SK-N-SH (cell line): ENCODE measurements around the gene ABCC10. TPM values are rescaled to one million over a fixed set of nuclear protein-coding genes. Genes with fewer than 3 reads are reported as not detected.

Experiments used
- CTCF ChIA-PET: fragments of 300-600, 350-600 bp; formaldehyde crosslinking; extraction: SDS; loops from one replicate; lab custom pipeline; 2021; lab: Yijun Ruan, JAX
- POLR2A ChIA-PET: fragments of 350-600 bp; sonication (Branson Sonifier 250); formaldehyde crosslinking; extraction: SDS; loops from one replicate; lab custom pipeline; 2020; ENCODE audit warnings: antibody characterized with exemption, inconsistent platforms; lab: Yijun Ruan, JAX
- DNase-seq: peaks from one replicate; pipeline ENCODE4 v3.0.0; 2012
- H2AFZ ChIP-seq: fragments of 200-600 bp; sonication (generic); 2 replicates; pipeline ENCODE4 v1.8.1; 2016; ENCODE audit warnings: antibody characterized with exemption, mild to moderate bottlenecking, low read depth
- H3F3A ChIP-seq: fragments of 200-600 bp; sonication (generic); replicated peaks from 2 replicates; pipeline ENCODE3; 2016; ENCODE audit warnings: antibody characterized with exemption, mild to moderate bottlenecking; ENCODE audit not compliant: insufficient read depth
- H3K27ac ChIP-seq, 2 experiments: fragments of 200-500 bp in 1 of 2; fragments of 200-600 bp in 1 of 2; sonication (Bioruptor generic) in 1 of 2; sonication (generic), shearing (Covaris generic) in 1 of 2; 2 replicates each; pipeline versions ENCODE4 v1.5.1 to v1.6.1; 2014 to 2016; ENCODE audit warnings: low read depth in 2 of 2, inconsistent platforms in 1 of 2, low read length in 1 of 2, mild to moderate bottlenecking in 1 of 2, mixed read lengths in 1 of 2
- H3K27me3 ChIP-seq: fragments of 200-600 bp; sonication (generic), shearing (Covaris generic); 2 replicates; pipeline ENCODE4 v1.6.1; 2016; ENCODE audit warnings: mixed run types; ENCODE audit not compliant: insufficient read depth
- H3K36me3 ChIP-seq, 2 experiments: fragments of 200-500 bp in 1 of 2; fragments of 200-600 bp in 1 of 2; sonication (Bioruptor generic) in 1 of 2; sonication (generic) in 1 of 2; replicated peaks in 1 of 2; 2 replicates each; pipeline versions ENCODE3 to v1.5.1; 2014 to 2016; ENCODE audit warnings: low read length in 1 of 2, mild to moderate bottlenecking in 1 of 2; ENCODE audit not compliant: insufficient read depth in 2 of 2, control insufficient read depth in 1 of 2
- H3K4me1 ChIP-seq, 2 experiments: fragments of 200-500 bp in 1 of 2; fragments of 200-600 bp in 1 of 2; sonication (Bioruptor generic) in 1 of 2; sonication (generic), shearing (Covaris generic) in 1 of 2; 2 replicates each; pipeline versions ENCODE4 v1.5.1 to v1.6.1; 2014 to 2016; ENCODE audit warnings: low read depth in 1 of 2, low read length in 1 of 2, mixed run types in 1 of 2; ENCODE audit not compliant: insufficient read depth in 2 of 2, control insufficient read depth in 1 of 2
- H3K4me2 ChIP-seq: fragments of 200-600 bp; sonication (generic), shearing (Covaris generic); 2 replicates; pipeline ENCODE4 v1.6.1; 2017; ENCODE audit warnings: mixed run types
- H3K4me3 ChIP-seq, 2 experiments: fragments of 200-500 bp in 1 of 2; fragments of 200-600 bp in 1 of 2; sonication (Bioruptor generic) in 1 of 2; sonication (generic), shearing (Covaris generic) in 1 of 2; 2 replicates each; pipeline versions ENCODE4 v1.5.1 to v1.8.1; 2014 to 2016; ENCODE audit warnings: low read depth in 2 of 2, inconsistent platforms in 1 of 2, low read length in 1 of 2, mild to moderate bottlenecking in 1 of 2, mixed read lengths in 1 of 2, moderate library complexity in 1 of 2
- H3K79me2 ChIP-seq: fragments of 200-600 bp; sonication (generic); 2 replicates; pipeline ENCODE4 v1.8.1; 2017; ENCODE audit warnings: mild to moderate bottlenecking; ENCODE audit not compliant: insufficient read depth
- H3K9ac ChIP-seq: fragments of 200-600 bp; sonication (generic); 2 replicates; pipeline ENCODE4 v1.6.1; 2017; ENCODE audit warnings: mixed run types
- H3K9me2 ChIP-seq: fragments of 200-600 bp; sonication (generic); 2 replicates; pipeline ENCODE4 v1.6.1; 2017; ENCODE audit warnings: mixed run types
- H3K9me3 ChIP-seq: fragments of 200-600 bp; sonication (generic); 2 replicates; pipeline ENCODE4 v1.6.1; 2017; ENCODE audit warnings: mixed run types, mild to moderate bottlenecking, moderate library complexity
- H4K20me1 ChIP-seq: fragments of 200-600 bp; sonication (generic); 2 replicates; pipeline ENCODE4 v1.6.1; 2017; ENCODE audit warnings: mild to moderate bottlenecking, mixed run types; ENCODE audit not compliant: insufficient read depth
- CHD2 ChIP-seq: fragments of 150-350 bp; IDR thresholded peaks from 2 replicates; pipeline ENCODE4 v1.6.1; 2018; ENCODE audit warnings: low read length; ENCODE audit not compliant: partially characterized antibody
- FOXJ3 ChIP-seq: sonication (generic); formaldehyde crosslinking; IDR thresholded peaks from 2 replicates; pipeline ENCODE4 v1.5.1; 2020; ENCODE audit warnings: mild to moderate bottlenecking, missing genetic modification reagents
- GATA2 ChIP-seq: sonication (generic); formaldehyde crosslinking; IDR thresholded peaks from 2 replicates; pipeline ENCODE4 v1.5.0; 2020; ENCODE audit warnings: mild to moderate bottlenecking, missing genetic modification reagents
- JUND ChIP-seq: IDR thresholded peaks from 2 replicates; pipeline ENCODE4 v1.4.0; 2012
- NFIC ChIP-seq: IDR thresholded peaks from 2 replicates; pipeline ENCODE4 v1.4.0; 2012; ENCODE audit warnings: borderline replicate concordance
- NRF1 ChIP-seq: IDR thresholded peaks from 2 replicates; pipeline ENCODE4 v1.6.1; 2012; ENCODE audit warnings: low read depth, mild to moderate bottlenecking, low read length
- RAD21 ChIP-seq: IDR thresholded peaks from 2 replicates; pipeline ENCODE4 v1.6.1; 2012; ENCODE audit warnings: mild to moderate bottlenecking, low read length
- RCOR1 ChIP-seq: fragments of 150-350 bp; IDR thresholded peaks from 2 replicates; pipeline ENCODE4 v1.6.1; 2017; ENCODE audit warnings: antibody characterized with exemption, low read length
- WGBS: methylation state at CpG from one replicate; pipeline ENCODE4 v1.1.6; 2017; ENCODE audit warnings: low lambda C conversion rate; 5-methylcytosine and 5-hydroxymethylcytosine counted together
- polyA plus RNA-seq, 3 experiments: library from polyadenylated mRNA; depleted of rRNA; stranded (reverse); fragments of >200 nt; gene quantifications; 2 replicates each; pipeline ENCODE4 v1.2.3, GENCODE V29; 2012
- TF ChIP-seq, protein P1 (sequence below): IDR thresholded peaks from 2 replicates; pipeline ENCODE4 v1.4.0; 2012; ENCODE audit warnings: low read depth
- TF ChIP-seq, protein P2 (sequence below): IDR thresholded peaks from 2 replicates; pipeline ENCODE4 v1.6.1; 2012; ENCODE audit warnings: mild to moderate bottlenecking, low read depth, low read length, moderate library complexity

ABCC10 gene
- polyA plus RNA-seq, 1 of the 3 experiments (the other 2 are of a cell fraction) = 28.3 TPM

DNA sequence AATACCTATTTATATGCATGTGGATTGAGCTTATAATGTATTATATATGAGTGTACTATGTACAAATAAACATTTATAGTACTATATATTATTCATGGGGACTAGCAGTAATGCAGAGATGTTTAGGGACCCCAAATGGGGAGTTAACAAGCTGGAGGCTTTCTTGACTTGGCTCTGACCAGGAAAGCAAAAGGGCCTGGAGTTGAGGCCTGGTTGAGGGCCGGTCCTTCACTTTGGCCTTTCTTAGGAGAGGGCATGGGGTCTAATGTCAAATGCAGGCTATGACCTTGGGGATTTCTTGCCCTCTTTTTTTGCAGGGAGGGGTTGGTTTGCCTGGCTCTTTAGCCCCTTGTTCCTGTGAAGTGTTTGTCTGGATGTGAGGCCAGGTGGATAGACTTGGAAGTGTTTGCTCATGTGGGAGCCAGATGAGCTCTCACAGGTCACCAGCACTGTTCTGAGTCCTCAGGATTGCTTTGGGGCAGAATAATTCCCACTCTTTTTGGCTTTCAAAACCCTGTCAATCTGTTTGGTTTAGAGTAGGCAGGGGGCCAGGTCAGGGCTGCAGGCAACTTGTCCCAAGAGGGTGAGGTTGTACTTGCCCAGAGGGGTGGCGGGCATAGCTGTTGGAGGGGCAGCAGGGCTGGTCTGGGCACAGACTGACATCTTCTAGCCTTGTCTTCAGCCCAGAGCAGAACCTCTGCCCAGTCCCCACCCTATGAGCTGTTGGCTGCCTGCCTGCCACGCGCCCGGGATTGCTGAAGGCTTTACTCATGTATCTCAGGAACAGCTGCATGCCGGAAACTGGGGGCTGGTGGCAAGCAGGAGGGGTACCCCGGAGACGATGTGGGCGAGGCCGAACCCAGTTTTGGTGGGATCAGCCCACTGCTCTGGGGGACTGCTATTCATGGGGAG lies 64.7 kb downstream of the ABCC10 start (continued):
- no peak for TF ChIP-seq CHD2
- TF ChIP-seq FOXJ3 (CRISPR knock-in tag) = no peak
- TF ChIP-seq, protein P1, sequence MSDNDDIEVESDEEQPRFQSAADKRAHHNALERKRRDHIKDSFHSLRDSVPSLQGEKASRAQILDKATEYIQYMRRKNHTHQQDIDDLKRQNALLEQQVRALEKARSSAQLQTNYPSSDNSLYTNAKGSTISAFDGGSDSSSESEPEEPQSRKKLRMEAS = peak; percentile 55; the same call in 1 of the 2 replicates
- TF ChIP-seq NFIC = peak; percentile 71; the same call in 1 of the 2 replicates
- TF ChIP-seq JUND = no peak
- no peak for TF ChIP-seq RAD21
- no peak for TF ChIP-seq GATA2 (CRISPR knock-in tag)
- no peak for TF ChIP-seq NRF1

DNA sequence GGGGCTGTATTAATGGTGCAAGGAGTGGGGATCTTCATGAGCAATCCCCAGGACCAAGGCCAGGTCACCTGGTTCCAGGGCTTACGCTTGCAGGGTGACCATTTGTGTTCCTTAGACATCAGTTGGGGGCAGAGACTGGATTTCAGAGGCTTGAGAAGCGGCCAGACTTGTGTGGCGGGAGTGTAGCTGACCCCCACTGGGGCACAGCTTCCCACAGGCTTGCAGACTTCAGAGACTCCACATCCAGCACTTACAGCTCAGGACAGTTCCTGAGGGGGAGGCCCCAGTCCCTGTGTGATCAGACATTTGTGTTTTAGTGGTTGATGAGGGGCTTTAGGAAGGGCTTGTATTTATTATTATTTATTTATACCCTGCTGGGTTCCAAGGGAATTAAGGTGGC lies 65.3 kb downstream of the ABCC10 start:
- CTCF ChIA-PET = interaction anchor here (1.2 to 22.4 kb wide), 5 partner anchors 14 to 264 kb away, joined by 3 to 382 read pairs (median 22); partner anchors contain the start of genes DLK2, DNPH1 and LRRC73
- no peak overlapping the region for H3K4me2 ChIP-seq
- no peak for TF ChIP-seq RCOR1
- TF ChIP-seq, protein P2, sequence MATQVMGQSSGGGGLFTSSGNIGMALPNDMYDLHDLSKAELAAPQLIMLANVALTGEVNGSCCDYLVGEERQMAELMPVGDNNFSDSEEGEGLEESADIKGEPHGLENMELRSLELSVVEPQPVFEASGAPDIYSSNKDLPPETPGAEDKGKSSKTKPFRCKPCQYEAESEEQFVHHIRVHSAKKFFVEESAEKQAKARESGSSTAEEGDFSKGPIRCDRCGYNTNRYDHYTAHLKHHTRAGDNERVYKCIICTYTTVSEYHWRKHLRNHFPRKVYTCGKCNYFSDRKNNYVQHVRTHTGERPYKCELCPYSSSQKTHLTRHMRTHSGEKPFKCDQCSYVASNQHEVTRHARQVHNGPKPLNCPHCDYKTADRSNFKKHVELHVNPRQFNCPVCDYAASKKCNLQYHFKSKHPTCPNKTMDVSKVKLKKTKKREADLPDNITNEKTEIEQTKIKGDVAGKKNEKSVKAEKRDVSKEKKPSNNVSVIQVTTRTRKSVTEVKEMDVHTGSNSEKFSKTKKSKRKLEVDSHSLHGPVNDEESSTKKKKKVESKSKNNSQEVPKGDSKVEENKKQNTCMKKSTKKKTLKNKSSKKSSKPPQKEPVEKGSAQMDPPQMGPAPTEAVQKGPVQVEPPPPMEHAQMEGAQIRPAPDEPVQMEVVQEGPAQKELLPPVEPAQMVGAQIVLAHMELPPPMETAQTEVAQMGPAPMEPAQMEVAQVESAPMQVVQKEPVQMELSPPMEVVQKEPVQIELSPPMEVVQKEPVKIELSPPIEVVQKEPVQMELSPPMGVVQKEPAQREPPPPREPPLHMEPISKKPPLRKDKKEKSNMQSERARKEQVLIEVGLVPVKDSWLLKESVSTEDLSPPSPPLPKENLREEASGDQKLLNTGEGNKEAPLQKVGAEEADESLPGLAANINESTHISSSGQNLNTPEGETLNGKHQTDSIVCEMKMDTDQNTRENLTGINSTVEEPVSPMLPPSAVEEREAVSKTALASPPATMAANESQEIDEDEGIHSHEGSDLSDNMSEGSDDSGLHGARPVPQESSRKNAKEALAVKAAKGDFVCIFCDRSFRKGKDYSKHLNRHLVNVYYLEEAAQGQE = peak; percentile 51; the same call in 1 of the 2 replicates
- TF ChIP-seq, all 33 proteins: peak for 1
- Histone ChIP-seq H2AFZ (no peak overlapping the region), H3K36me3 (peaks cover 0 to under 1% of the 10 kb centered on the region in 2 experiments), H3F3A (no peaks in the 10 kb centered on the region), H3K9me2 (no peaks in the 10 kb centered on the region), H3K9ac (no peak overlapping the region), H3K27ac (peak overlapping the region in 1 of 2 experiments; percentile 80; a peak in 2 of 4 replicates), H3K4me1 (peaks cover 24 to 43% of the 10 kb centered on the region in 2 experiments), H3K4me3 (no peak overlapping the region), H3K27me3 (no peaks in the 10 kb centered on the region), H3K79me2 (peaks cover 25% of the 10 kb centered on the region; the same call in 1 of the 2 replicates), H4K20me1 (peaks cover 35% of the 10 kb centered on the region; the same call in 1 of the 2 replicates), H3K9me3 (no peaks in the 10 kb centered on the region)
- POLR2A ChIA-PET = interaction anchor here (0.9 to 2.1 kb wide), 2 partner anchors 14 to 15 kb away, joined by 3 to 8 read pairs (median 4); partner anchors contain the start of gene TJAP1
- WGBS = no CpG with 5 or more reads among the region's 3 CpGs
- DNase-seq = no peak
